Superior temporal gyrus (tissue), 1 donor: Measurements from ENCODE around the gene PCDHGA6.
"Not testable (repeated sequence)": the region's sequence is repeated elsewhere in the genome, so short reads cannot be mapped to it uniquely, and the experiment has no call there.

Source experiments
- DNase-seq: peaks from one replicate; pipeline ENCODE4 v3.0.0-alpha.2; 2016; ENCODE audit errors: extremely low spot score

The PCDHGA6 gene

DNA sequence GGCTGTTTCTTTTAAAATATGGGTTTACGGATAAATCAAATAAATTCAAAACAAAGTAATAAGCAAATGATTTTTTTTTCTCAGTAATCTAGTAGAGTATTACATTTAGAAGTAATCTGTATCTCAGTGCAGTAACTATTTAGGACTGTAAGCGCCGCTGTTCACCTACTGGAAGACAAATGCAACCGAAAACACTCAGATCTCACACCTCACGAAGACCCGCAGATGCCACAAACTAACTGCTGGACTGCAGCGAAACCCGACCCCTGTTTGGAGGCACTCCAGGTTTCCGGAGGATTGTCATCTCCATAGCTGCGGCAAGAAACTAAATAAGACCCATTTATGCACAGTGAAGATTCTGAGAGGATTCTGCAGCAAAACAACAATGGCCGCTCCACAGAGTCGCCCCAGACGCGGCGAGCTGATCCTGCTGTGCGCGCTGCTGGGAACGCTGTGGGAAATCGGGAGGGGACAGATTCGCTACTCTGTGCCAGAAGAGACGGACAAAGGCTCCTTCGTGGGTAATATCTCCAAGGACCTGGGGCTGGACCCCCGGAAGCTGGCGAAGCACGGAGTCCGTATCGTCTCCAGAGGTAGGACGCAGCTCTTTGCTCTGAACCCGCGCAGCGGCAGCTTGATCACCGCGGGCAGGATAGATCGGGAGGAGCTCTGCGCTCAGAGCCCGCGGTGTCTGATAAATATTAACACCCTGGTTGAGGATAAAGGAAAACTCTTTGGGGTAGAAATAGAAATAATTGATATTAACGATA is 18.9 kb downstream of the PCDHGA6 start, which contains the start of gene PCDHGA8:
Gene PCDHGA8 (plus strand): TSS at position 205 of the 770 bp plus-strand sequence. CDS start 181 bp downstream, at position 386.
- no peak for DNase-seq

DNA sequence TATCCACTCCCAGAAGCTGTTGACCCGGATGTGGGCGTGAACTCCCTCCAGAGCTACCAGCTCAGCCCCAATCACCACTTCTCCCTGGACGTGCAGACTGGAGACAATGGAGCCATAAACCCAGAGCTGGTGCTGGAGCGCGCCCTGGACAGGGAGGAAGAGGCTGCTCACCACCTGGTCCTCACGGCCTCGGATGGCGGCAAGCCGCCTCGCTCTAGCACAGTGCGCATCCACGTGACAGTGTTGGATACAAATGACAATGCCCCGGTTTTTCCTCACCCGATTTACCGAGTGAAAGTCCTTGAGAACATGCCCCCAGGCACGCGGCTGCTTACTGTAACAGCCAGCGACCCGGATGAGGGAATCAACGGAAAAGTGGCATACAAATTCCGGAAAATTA is 19.6 kb downstream of the PCDHGA6 start:
- no peak for DNase-seq

DNA sequence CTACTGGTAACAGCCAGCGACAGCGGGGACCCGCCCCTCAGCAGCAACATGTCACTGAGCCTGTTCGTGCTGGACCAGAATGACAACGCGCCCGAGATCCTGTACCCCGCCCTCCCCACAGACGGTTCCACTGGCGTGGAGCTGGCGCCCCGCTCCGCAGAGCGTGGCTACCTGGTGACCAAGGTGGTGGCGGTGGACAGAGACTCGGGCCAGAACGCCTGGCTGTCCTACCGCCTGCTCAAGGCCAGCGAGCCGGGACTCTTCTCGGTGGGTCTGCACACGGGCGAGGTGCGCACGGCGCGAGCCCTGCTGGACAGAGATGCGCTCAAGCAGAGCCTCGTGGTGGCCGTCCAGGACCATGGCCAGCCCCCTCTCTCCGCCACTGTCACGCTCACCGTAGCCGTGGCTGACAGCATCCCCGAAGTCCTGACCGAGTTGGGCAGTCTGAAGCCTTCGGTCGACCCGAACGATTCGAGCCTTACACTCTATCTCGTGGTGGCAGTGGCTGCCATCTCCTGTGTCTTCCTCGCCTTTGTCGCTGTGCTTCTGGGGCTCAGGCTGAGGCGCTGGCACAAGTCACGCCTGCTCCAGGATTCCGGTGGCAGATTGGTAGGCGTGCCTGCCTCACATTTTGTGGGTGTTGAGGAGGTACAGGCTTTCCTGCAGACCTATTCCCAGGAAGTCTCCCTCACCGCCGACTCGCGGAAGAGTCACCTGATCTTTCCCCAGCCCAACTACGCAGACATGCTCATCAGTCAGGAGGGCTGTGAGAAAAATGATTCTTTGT is 20.9 kb downstream of the PCDHGA6 start:
- DNase-seq, result not testable (repeated sequence)

DNA sequence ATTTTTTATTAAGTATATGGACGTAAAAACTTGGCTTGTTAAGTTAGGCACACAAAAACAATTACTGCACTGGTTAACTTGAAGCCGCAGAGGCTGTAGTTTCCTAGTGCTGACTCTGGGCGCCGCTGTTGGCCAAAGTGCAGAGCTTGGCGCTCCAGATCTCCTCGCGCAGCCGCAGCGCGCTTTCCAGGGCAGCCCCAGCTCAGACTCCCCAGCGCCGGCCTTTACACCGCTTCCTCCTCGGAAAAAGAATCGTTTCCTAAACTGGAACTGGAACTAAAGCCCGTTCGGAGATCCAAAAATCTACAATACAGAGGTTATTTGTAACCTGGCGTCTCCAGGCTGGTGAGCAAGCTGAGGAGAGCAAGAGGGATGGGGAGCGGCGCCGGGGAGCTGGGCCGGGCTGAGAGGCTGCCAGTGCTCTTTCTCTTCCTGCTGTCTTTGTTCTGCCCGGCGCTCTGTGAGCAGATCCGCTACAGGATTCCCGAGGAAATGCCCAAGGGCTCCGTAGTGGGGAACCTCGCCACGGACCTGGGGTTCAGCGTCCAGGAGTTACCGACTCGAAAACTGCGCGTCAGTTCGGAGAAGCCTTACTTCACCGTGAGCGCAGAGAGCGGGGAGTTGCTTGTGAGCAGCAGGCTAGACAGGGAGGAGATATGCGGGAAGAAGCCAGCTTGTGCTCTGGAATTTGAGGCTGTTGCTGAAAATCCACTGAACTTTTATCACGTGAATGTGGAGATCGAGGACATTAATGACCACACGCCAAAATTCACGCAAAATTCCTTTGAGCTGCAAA is 24.3 kb downstream of the PCDHGA6 start, which contains the start of gene PCDHGB5:
Gene PCDHGB5 (plus strand): TSS at position 192 of the 796 bp plus-strand sequence. CDS start 181 bp downstream, at position 373.
- DNase-seq, result peak; percentile 6

DNA sequence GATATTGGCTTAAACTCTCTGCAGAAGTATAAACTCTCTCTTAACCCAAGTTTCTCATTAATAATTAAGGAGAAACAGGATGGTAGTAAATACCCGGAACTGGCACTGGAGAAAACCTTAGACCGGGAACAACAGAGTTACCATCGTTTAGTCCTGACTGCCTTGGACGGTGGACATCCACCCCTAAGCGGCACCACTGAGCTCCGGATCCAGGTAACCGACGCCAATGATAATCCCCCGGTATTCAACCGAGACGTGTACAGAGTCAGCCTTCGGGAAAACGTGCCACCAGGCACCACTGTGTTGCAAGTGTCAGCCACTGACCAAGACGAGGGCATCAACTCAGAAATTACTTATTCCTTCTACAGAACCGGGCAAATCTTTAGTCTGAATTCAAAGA is 24.9 kb downstream of the PCDHGA6 start:
- no peak for DNase-seq

DNA sequence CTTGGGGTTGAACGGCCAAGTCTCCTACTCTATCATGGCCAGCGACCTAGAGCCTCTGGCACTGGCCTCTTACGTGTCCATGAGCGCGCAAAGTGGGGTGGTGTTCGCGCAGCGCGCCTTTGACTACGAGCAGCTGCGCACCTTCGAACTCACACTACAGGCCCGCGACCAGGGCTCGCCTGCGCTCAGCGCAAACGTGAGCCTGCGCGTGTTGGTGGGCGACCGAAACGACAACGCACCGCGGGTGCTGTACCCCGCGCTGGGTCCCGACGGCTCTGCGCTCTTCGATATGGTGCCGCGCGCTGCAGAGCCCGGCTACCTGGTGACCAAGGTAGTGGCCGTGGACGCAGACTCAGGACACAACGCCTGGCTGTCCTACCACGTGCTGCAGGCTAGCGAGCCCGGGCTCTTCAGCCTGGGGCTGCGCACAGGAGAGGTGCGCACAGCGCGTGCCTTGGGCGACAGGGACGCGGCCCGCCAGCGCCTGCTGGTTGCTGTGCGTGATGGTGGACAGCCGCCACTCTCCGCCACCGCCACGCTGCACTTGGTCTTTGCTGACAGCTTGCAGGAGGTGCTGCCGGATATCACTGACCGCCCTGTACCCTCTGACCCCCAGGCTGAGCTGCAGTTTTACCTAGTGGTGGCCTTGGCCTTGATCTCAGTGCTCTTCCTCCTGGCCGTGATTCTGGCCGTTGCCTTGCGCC is 26.0 kb downstream of the PCDHGA6 start:
- no peak for DNase-seq

DNA sequence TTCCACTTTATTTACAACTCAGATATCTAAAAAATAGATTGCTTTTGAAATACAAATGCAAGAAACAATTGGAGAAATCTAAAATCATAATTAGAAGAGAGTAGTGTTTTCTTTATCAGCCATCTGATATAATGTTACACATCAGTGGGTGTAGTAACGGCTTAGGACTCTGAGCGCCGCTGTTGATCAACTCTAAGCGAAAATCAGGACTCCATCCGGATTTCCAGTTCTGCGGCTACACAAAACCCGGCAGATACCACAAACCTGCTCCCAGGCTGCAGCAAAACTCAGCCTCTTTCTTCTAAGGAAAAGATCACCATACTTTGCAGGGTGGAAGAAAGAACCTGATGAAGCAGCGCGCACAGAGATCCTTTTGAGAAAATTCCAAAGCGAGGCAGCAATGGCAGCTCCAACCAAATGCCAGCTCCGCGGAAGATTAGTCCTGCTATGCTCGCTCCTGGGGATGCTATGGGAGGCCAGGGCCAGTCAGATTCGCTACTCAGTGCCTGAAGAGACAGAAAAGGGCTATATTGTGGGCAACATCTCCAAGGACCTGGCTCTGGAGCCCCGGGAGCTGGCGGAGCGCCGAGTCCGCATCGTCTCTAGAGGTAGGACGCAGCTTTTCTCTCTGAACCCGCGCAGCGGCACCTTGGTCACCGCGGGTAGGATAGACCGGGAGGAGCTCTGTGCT is 29.0 kb downstream of the PCDHGA6 start, which contains the start of gene PCDHGA9:
Gene PCDHGA9 (plus strand): TSS at position 226 of the 691 bp plus-strand sequence. CDS start 175 bp downstream, at position 401.
- peak; percentile 55 for DNase-seq

DNA sequence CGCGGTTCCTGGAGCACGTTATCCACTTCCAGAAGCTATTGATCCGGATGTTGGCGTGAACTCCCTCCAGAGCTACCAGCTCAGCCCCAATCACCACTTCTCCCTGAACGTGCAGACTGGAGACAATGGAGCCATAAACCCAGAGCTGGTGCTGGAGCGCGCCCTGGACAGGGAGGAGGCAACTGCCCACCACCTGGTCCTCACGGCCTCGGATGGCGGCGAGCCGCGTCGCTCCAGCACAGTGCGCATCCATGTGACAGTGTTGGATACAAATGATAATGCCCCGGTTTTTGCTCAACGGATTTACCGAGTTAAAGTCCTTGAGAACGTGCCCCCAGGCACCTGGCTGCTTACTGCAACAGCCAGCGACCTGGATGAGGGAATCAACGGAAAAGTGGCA is 29.7 kb downstream of the PCDHGA6 start:
- DNase-seq, result no peak

DNA sequence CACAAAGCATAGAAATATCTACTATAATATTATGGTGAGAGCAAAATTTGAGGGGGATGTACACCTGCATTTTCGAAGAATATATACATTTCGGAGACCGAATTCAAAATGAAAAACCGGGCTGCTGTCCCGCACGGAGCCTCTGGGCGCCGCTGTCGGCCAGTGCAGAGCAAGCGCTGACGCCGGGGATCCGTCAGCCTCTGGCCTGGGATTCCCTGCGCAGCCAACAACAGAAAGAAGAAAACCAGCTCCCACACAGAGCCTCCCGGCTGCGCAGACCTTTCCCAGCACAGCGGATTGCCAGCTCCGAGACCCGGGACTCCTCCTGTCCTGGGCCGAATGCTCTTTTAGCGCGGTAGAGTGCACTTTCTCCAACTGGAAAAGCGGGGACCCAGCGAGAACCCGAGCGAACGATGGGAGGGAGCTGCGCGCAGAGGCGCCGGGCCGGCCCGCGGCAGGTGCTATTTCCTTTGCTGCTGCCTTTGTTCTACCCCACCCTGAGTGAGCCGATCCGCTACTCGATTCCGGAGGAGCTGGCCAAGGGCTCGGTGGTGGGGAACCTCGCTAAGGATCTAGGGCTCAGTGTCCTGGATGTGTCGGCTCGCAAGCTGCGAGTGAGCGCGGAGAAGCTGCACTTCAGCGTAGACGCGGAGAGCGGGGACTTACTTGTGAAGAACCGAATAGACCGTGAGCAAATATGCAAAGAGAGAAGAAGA is 34.3 kb downstream of the PCDHGA6 start, which contains the start of gene PCDHGB6:
Gene PCDHGB6 (plus strand): TSS at position 232 of the 716 bp plus-strand sequence. CDS start 182 bp downstream, at position 414.
- DNase-seq, result not testable (repeated sequence)

DNA sequence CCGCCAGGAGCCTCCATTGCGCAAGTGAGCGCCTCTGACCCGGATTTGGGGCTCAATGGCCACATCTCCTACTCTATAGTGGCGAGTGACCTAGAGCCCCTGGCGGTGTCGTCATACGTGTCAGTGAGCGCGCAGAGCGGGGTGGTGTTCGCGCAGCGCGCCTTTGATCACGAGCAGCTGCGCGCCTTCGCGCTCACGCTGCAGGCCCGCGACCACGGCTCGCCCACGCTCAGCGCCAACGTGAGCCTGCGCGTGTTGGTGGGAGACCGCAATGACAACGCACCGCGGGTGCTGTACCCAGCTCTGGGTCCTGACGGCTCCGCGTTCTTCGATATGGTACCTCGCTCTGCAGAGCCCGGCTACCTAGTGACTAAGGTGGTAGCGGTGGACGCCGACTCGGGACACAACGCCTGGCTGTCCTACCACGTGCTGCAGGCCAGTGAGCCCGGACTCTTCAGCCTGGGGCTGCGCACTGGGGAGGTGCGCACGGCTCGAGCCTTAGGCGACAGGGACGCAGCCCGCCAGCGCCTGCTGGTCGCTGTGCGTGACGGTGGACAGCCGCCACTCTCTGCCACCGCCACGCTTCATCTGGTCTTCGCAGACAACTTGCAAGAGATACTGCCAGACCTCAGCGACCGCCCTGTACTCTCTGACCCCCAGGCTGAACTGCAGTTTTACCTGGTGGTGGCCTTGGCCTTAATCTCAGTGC is 36.1 kb downstream of the PCDHGA6 start:
- DNase-seq, result no peak

DNA sequence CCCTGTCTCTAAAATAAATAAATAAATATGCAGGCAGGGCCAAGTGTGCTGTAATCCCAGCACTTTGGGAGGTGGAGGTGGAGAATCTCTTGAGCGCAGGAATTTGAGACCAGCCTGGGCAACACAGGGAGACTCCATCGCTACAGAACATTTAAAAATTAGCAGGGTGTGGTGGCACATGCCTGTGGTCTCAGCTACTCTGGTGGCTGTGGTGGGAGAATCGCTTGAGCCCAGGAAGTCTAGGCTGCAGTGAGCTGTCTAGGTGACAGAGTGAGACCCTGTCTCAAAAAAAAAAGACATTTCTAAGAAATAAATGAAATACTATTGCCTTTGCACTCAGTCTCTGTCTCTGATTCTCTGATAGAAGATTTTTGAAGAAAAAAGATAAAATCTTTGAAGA is 37.9 kb downstream of the PCDHGA6 start:
- DNase-seq, result no peak

DNA sequence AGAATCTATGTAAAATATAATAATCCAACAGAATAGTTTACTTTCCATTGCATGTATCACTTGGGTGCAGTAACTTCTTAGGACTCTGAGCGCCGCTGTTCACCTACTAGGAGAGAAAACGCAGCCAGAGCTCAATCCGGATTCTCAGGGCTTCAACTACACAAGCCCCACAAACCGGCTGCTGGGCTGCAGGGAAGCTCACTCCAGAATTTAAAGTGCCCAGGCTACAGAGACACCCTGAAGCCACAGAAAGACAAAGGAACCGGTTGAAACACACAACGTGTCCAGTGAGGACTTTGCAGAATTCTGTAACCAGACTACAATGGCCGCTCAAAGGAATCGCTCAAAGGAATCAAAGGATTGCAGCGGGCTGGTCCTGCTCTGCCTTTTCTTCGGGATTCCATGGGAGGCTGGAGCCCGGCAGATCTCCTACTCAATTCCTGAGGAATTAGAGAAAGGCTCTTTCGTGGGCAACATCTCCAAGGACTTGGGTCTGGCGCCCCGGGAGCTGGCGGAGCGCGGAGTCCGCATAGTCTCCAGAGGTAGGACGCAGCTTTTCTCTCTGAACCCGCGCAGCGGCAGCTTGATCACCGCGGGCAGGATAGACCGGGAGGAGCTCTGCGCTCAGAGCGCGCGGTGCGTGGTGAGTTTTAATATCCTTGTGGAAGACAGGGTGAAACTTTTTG is 39.3 kb downstream of the PCDHGA6 start, which contains the start of gene PCDHGA10:
Gene PCDHGA10 (plus strand): TSS at position 134 of the 686 bp plus-strand sequence. CDS start 189 bp downstream, at position 323.
- DNase-seq, result peak; percentile 13

DNA sequence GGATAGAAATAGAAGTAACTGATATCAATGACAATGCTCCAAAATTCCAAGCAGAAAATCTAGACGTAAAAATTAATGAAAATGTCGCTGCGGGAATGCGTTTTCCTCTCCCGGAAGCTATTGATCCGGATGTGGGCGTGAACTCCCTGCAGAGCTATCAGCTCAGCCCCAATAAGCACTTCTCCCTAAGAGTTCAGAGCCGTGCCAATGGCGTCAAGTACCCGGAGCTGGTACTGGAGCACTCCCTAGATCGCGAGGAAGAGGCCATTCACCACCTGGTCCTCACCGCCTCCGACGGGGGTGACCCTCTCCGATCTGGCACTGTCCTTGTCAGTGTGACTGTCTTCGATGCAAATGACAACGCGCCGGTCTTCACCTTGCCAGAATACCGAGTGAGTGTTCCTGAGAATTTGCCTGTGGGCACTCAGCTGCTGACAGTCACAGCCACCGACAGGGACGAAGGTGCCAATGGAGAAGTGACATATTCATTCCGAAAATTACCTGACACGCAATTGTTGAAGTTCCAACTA is 39.9 kb downstream of the PCDHGA6 start:
- no peak for DNase-seq

DNA sequence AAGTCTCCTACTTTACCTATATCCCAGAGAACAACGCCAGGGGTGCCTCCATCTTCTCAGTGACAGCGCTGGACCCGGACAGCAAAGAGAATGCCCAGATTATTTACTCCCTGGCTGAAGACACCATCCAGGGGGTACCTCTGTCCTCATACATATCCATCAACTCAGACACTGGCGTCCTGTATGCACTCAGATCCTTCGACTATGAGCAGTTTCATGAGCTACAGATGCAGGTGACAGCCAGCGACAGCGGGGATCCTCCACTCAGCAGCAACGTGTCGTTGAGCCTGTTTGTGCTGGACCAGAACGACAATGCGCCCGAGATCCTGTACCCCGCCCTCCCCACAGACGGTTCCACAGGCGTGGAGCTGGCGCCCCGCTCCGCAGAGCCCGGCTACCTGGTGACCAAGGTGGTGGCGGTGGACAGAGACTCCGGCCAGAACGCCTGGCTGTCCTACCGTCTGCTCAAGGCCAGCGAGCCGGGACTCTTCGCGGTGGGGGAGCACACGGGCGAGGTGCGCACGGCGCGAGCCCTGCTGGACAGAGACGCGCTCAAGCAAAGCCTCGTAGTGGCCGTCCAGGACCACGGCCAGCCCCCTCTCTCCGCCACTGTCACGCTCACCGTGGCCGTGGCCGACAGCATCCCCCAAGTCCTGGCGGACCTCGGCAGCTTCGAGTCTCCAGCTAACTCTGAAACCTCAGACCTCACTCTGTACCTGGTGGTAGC is 41.0 kb downstream of the PCDHGA6 start:
- DNase-seq, result not testable (repeated sequence)

DNA sequence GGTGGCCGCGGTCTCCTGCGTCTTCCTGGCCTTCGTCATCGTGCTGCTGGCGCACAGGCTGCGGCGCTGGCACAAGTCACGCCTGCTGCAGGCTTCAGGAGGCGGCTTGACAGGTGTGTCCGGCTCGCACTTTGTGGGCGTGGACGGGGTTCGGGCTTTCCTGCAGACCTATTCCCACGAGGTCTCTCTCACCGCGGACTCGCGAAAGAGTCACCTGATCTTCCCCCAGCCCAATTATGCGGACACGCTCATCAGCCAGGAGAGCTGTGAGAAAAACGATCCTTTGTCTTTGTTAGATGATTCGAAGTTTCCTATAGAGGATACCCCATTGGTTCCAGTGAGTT is 41.6 kb downstream of the PCDHGA6 start:
- not testable (repeated sequence) for DNase-seq

DNA sequence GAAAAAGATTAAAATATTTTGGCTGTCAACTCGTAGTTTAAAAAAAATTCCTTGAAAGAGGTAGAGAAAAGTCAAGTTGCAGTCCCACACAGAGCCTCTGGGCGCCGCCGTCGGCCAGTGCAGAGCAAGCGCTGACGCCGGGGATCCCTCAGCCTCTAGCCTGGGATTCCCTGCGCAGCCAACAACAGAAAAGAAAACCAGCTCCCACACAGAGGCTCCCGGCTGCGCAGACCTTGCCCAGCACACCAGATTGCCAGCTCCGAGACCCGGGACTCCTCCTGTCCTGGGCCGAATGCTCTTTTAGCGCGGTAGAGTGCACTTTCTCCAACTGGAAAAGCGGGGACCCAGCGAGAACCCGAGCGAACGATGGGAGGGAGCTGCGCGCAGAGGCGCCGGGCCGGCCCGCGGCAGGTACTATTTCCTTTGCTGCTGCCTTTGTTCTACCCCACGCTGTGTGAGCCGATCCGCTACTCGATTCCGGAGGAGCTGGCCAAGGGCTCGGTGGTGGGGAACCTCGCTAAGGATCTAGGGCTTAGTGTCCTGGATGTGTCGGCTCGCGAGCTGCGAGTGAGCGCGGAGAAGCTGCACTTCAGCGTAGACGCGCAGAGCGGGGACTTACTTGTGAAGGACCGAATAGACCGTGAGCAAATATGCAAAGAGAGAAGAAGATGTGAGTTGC is 43.9 kb downstream of the PCDHGA6 start, which contains the start of gene PCDHGB7:
Gene PCDHGB7 (plus strand): TSS at position 184 of the 679 bp plus-strand sequence. CDS start 183 bp downstream, at position 367.
- peak; percentile 46 for DNase-seq
